Adrenal gland (tissue), 5 donors: ENCODE data around the gene KAZN.

Source experiments
- CTCF ChIP-seq, 6 experiments: fragments of 450-650 bp in 4 of 6; fragments of 200-600 bp in 2 of 6; sonication (generic) in 1 of 6; IDR thresholded peaks; 1 replicate in 5 of 6; 2 replicates in 1 of 6; pipeline versions ENCODE4 v1.5.1 to v1.8.0; 2016 to 2021; ENCODE audit warnings: antibody characterized with exemption in 6 of 6, mild to moderate bottlenecking in 2 of 6, moderate library complexity in 1 of 6
- POLR2A ChIP-seq, 2 donors: fragments of 450-650 bp; IDR thresholded peaks; one replicate each; pipeline ENCODE4 v1.6.1; 2017; ENCODE audit warnings: antibody characterized with exemption in 2 of 2, mild to moderate bottlenecking in 2 of 2, moderate library complexity in 1 of 2
- donor health status: DM: no; HTN: no; CAD: no.

GRCh38 chr1:14939527-14940284 lies 341.2 kb downstream of the KAZN start:
- no peak for TF ChIP-seq CTCF (IDR thresholded peaks at IDR 0.05)
- TF ChIP-seq POLR2A (IDR thresholded peaks at IDR 0.05), result no peak
